Measurements from ENCODE around the gene FBL.
"Not testable (repeated sequence)": the region's sequence is repeated elsewhere in the genome, so short reads cannot be mapped to it uniquely, and the experiment has no call there.

FBL gene

GRCh38 chr19:39814595-39814994 is 31.6 kb downstream of the FBL start:
- no peak overlapping the region for H3K4me3 ChIP-seq (ENCODE audit: low read depth in 1 of 2, low read length in 1 of 2)
- H3K9me3 ChIP-seq: no peaks in the 10 kb centered on the region
- H3K36me3 ChIP-seq: no peaks in the 10 kb centered on the region

GRCh38 chr19:39814111-39814510 is 32.1 kb downstream of the FBL start:
- H3K4me3 ChIP-seq (ENCODE audit: low read depth in 1 of 2, low read length in 1 of 2); H3K9me3 ChIP-seq; H3K27ac ChIP-seq; H3K4me1 ChIP-seq (ENCODE audit: control insufficient read depth in 1 of 2, insufficient read depth in 1 of 2, low read depth in 1 of 2, low read length in 1 of 2); H3K36me3 ChIP-seq; H3K27me3 ChIP-seq: not testable (repeated sequence)

More at GRCh38 chr19:39814595-39814994, 31.6 kb downstream of the FBL start:
- no peak for TF ChIP-seq CTCF (IDR thresholded peaks at IDR 0.05)
- Histone ChIP-seq H3K27ac (no peak overlapping the region), H3K4me1 (ENCODE audit: control insufficient read depth in 1 of 2, insufficient read depth in 1 of 2, low read depth in 1 of 2, low read length in 1 of 2) (no peaks in the 10 kb centered on the region), H3K27me3 (no peaks in the 10 kb centered on the region)

- TF ChIP-seq CTCF (IDR thresholded peaks at IDR 0.05): no peak
- Histone ChIP-seq H3K4me3 (ENCODE audit: low read depth in 1 of 2, low read length in 1 of 2) (no peak overlapping the region), H3K27ac (no peak overlapping the region), H3K36me3 (no peaks in the 10 kb centered on the region), H3K9me3 (no peaks in the 10 kb centered on the region), H3K27me3 (no peaks in the 10 kb centered on the region), H3K4me1 (ENCODE audit: control insufficient read depth in 1 of 2, insufficient read depth in 1 of 2, low read depth in 1 of 2, low read length in 1 of 2) (no peaks in the 10 kb centered on the region)
Observed at GRCh38 chr19:39813264-39813993, 32.8 kb downstream of the FBL start.

- no peak for TF ChIP-seq CTCF (IDR thresholded peaks at IDR 0.05)
- H3K36me3 ChIP-seq: no peaks in the 10 kb centered on the region
- H3K4me1 ChIP-seq (ENCODE audit: control insufficient read depth in 1 of 2, insufficient read depth in 1 of 2, low read depth in 1 of 2, low read length in 1 of 2): no peaks in the 10 kb centered on the region
- no peaks in the 10 kb centered on the region for H3K9me3 ChIP-seq
- no peak overlapping the region for H3K27ac ChIP-seq
- no peaks in the 10 kb centered on the region for H3K27me3 ChIP-seq
- no peak overlapping the region for H3K4me3 ChIP-seq (ENCODE audit: low read depth in 1 of 2, low read length in 1 of 2)
Observed at GRCh38 chr19:39811064-39811463, 35.1 kb downstream of the FBL start.

- Histone ChIP-seq H3K36me3 (no peaks in the 10 kb centered on the region), H3K4me1 (ENCODE audit: control insufficient read depth in 1 of 2, insufficient read depth in 1 of 2, low read depth in 1 of 2, low read length in 1 of 2) (no peaks in the 10 kb centered on the region), H3K27ac (no peak overlapping the region)
Observed at GRCh38 chr19:39810424-39810823, 35.8 kb downstream of the FBL start.

More at GRCh38 chr19:39810424-39810823, 35.8 kb downstream of the FBL start:
- no peaks in the 10 kb centered on the region for H3K27me3 ChIP-seq
- H3K4me3 ChIP-seq (ENCODE audit: low read depth in 1 of 2, low read length in 1 of 2): no peak overlapping the region
- TF ChIP-seq CTCF (IDR thresholded peaks at IDR 0.05): no peak
- H3K9me3 ChIP-seq: no peaks in the 10 kb centered on the region

Data from neutrophil (primary cell).